MM.1S (cell line): ENCODE data around the gene THUMPD1.
"Not testable (repeated sequence)": the region's sequence is repeated elsewhere in the genome, so short reads cannot be mapped to it uniquely, and the experiment has no call there.

Experiments used
- DNase-seq: peaks from one replicate; pipeline ENCODE4 v3.0.0-alpha.2; 2015
- H2AFZ ChIP-seq: fragments of 300-600 bp; sonication (generic); 2 replicates; pipeline ENCODE4 v1.6.0; 2016; ENCODE audit warnings: antibody characterized with exemption, low read length
- H3F3A ChIP-seq: fragments of 300-600 bp; sonication (generic); 2 replicates; pipeline ENCODE4 v1.6.1; 2016; ENCODE audit warnings: mild to moderate bottlenecking, antibody characterized with exemption, low read length, moderate library complexity, mixed read lengths; ENCODE audit not compliant: insufficient read depth
- H3K27ac ChIP-seq: fragments of 300-600 bp; sonication (generic); 2 replicates; pipeline ENCODE4 v1.5.1; 2016; ENCODE audit warnings: mild to moderate bottlenecking, low read length
- H3K27me3 ChIP-seq: fragments of 300-600 bp; sonication (generic); replicated peaks from 2 replicates; pipeline ENCODE4 v1.6.0; 2016; ENCODE audit warnings: low read length; ENCODE audit not compliant: insufficient read depth
- H3K36me3 ChIP-seq: fragments of 300-600 bp; sonication (generic); replicated peaks from 2 replicates; pipeline ENCODE4 v1.6.1; 2016; ENCODE audit warnings: mild to moderate bottlenecking, low read length, mixed read lengths; ENCODE audit not compliant: insufficient read depth
- H3K4me1 ChIP-seq: fragments of 300-600 bp; sonication (generic); 2 replicates; pipeline ENCODE4 v1.6.1; 2016; ENCODE audit warnings: low read length, mixed read lengths
- H3K4me2 ChIP-seq: fragments of 300-600 bp; sonication (generic); 2 replicates; pipeline ENCODE4 v1.6.0; 2016; ENCODE audit warnings: low read depth, low read length
- H3K4me3 ChIP-seq: fragments of 300-600 bp; sonication (generic); 2 replicates; pipeline ENCODE4 v1.5.1; 2016; ENCODE audit warnings: low read length, mixed read lengths
- H3K79me2 ChIP-seq: fragments of 300-600 bp; sonication (generic); 2 replicates; pipeline ENCODE4 v1.6.1; 2016; ENCODE audit warnings: mixed run types, low read length, mixed read lengths
- H3K9ac ChIP-seq: fragments of 300-600 bp; sonication (generic); 2 replicates; pipeline ENCODE4 v1.6.1; 2016; ENCODE audit warnings: low read length, mixed read lengths
- H3K9me2 ChIP-seq: fragments of 300-600 bp; sonication (generic); replicated peaks from 2 replicates; pipeline ENCODE4 v1.6.1; 2016; ENCODE audit warnings: mild to moderate bottlenecking, low read length, mixed read lengths; ENCODE audit not compliant: insufficient read depth
- H3K9me3 ChIP-seq: fragments of 300-600 bp; sonication (generic); replicated peaks from 2 replicates; pipeline ENCODE4 v1.6.1; 2016; ENCODE audit warnings: mild to moderate bottlenecking, low read length, mixed read lengths; ENCODE audit not compliant: insufficient read depth
- H4K20me1 ChIP-seq: fragments of 300-600 bp; sonication (generic); 2 replicates; pipeline ENCODE4 v1.6.1; 2016; ENCODE audit warnings: mild to moderate bottlenecking, low read length, moderate library complexity, mixed read lengths; ENCODE audit not compliant: insufficient read depth
- CTCF ChIP-seq: fragments of 300-600 bp; sonication (generic); IDR thresholded peaks from 2 replicates; pipeline ENCODE4 v1.5.1; 2016; ENCODE audit warnings: antibody characterized with exemption, low read length, mixed read lengths
- EZH2 ChIP-seq: fragments of 300-600 bp; sonication (generic); optimal IDR thresholded peaks from 2 replicates; pipeline ENCODE3; 2017; ENCODE audit warnings: low read depth, mild to moderate bottlenecking, antibody characterized with exemption, low read length, mixed read lengths
- EZH2phosphoT487 ChIP-seq: fragments of 300-600 bp; sonication (generic); IDR thresholded peaks from 2 replicates; pipeline ENCODE4 v1.6.1; 2018; ENCODE audit warnings: antibody characterized with exemption, low read length

The THUMPD1 gene

GRCh38 chr16:20727181-20727580, 14.4 kb downstream of the THUMPD1 start:
- H3K27ac ChIP-seq, result no peak overlapping the region
- no peak overlapping the region for H3K4me3 ChIP-seq
- H3K36me3 ChIP-seq, result no peaks in the 10 kb centered on the region
- no peak for TF ChIP-seq CTCF
- TF ChIP-seq EZH2, result no peak
- TF ChIP-seq EZH2phosphoT487, result no peak
- H3F3A ChIP-seq, result no peaks in the 10 kb centered on the region
- H3K4me1 ChIP-seq, result no peaks in the 10 kb centered on the region
- H3K27me3 ChIP-seq, result no peaks in the 10 kb centered on the region
- no peaks in the 10 kb centered on the region for H3K9me2 ChIP-seq
- H3K4me2 ChIP-seq, result no peak overlapping the region
- H3K9ac ChIP-seq, result no peak overlapping the region
- no peaks in the 10 kb centered on the region for H3K9me3 ChIP-seq
- no peak for DNase-seq
- H4K20me1 ChIP-seq, result no peaks in the 10 kb centered on the region
- no peaks in the 10 kb centered on the region for H3K79me2 ChIP-seq
- H2AFZ ChIP-seq, result no peak overlapping the region

GRCh38 chr16:20726661-20727060, 15.0 kb downstream of the THUMPD1 start:
- no peak for DNase-seq
- no peaks in the 10 kb centered on the region for H3K9me3 ChIP-seq
- H3K27ac ChIP-seq, result no peak overlapping the region
- no peaks in the 10 kb centered on the region for H3K4me1 ChIP-seq
- H4K20me1 ChIP-seq, result no peaks in the 10 kb centered on the region
- H3K9me2 ChIP-seq, result no peaks in the 10 kb centered on the region
- H3K4me3 ChIP-seq, result no peak overlapping the region
- H3K9ac ChIP-seq, result no peak overlapping the region
- H3K27me3 ChIP-seq, result no peaks in the 10 kb centered on the region
- no peaks in the 10 kb centered on the region for H3K36me3 ChIP-seq
- H3F3A ChIP-seq, result no peaks in the 10 kb centered on the region
- H3K79me2 ChIP-seq, result no peaks in the 10 kb centered on the region
- no peak for TF ChIP-seq EZH2phosphoT487
- TF ChIP-seq CTCF, result no peak
- TF ChIP-seq EZH2, result no peak
- no peak overlapping the region for H2AFZ ChIP-seq
- no peak overlapping the region for H3K4me2 ChIP-seq

- H3K4me3 ChIP-seq, result no peak overlapping the region
- TF ChIP-seq EZH2phosphoT487 (no peak), EZH2 (no peak), CTCF (no peak)
- no peaks in the 10 kb centered on the region for H3K9me3 ChIP-seq
- H3K36me3 ChIP-seq, result no peaks in the 10 kb centered on the region
- no peaks in the 10 kb centered on the region for H3K27me3 ChIP-seq
- no peaks in the 10 kb centered on the region for H3K4me1 ChIP-seq
- H4K20me1 ChIP-seq, result no peaks in the 10 kb centered on the region
- no peak overlapping the region for H3K27ac ChIP-seq
- no peak overlapping the region for H3K4me2 ChIP-seq
- DNase-seq, result no peak
- no peak overlapping the region for H3K9ac ChIP-seq
- no peak overlapping the region for H2AFZ ChIP-seq
- no peaks in the 10 kb centered on the region for H3K79me2 ChIP-seq
- no peaks in the 10 kb centered on the region for H3K9me2 ChIP-seq
- no peaks in the 10 kb centered on the region for H3F3A ChIP-seq
Measured at GRCh38 chr16:20720251-20720650, 21.4 kb downstream of the THUMPD1 start.

- not testable (repeated sequence) for H3K27ac ChIP-seq, DNase-seq, H3F3A ChIP-seq, H3K36me3 ChIP-seq, H3K9ac ChIP-seq, H4K20me1 ChIP-seq, H2AFZ ChIP-seq, H3K9me3 ChIP-seq, H3K4me2 ChIP-seq, H3K4me3 ChIP-seq, H3K79me2 ChIP-seq, H3K4me1 ChIP-seq, H3K27me3 ChIP-seq, H3K9me2 ChIP-seq
Measured at GRCh38 chr16:20717718-20718117, 23.9 kb downstream of the THUMPD1 start.
